ENCODE data around the gene RAN.

DNA sequence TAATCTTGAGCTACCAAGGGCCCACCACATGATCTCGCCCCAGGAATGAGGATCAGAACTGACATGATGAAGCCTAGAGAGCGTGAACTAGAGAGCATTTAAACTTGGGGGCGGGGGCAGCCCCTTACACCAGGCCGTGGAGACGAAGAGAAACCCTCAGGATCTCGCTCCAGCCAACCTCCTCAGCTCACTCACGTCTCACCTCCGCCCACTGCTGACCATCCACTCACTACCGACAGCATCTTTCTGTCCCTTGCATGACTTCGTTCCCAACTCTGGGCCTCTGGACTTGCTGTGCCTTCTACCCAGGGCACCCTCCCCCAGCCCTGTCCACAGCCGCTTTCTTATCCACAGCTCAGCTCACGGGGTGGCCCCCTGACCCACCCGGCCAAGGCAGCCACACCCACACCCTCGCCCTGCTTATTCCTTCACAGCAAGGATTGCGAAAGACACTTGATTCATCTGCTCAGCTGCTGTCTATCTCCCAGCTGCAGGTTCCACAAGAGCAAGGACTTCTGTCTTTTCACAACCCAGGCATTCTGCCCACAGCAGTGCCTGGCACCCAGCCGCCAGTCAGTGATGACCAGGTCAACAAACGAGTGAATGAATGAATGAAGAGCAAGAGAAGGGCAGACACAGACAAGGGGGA is 39.2 kb upstream of the RAN start:
- TF ChIP-seq POLR2A (IDR thresholded peaks at IDR 0.05): no peak
- TF ChIP-seq, protein P1, sequence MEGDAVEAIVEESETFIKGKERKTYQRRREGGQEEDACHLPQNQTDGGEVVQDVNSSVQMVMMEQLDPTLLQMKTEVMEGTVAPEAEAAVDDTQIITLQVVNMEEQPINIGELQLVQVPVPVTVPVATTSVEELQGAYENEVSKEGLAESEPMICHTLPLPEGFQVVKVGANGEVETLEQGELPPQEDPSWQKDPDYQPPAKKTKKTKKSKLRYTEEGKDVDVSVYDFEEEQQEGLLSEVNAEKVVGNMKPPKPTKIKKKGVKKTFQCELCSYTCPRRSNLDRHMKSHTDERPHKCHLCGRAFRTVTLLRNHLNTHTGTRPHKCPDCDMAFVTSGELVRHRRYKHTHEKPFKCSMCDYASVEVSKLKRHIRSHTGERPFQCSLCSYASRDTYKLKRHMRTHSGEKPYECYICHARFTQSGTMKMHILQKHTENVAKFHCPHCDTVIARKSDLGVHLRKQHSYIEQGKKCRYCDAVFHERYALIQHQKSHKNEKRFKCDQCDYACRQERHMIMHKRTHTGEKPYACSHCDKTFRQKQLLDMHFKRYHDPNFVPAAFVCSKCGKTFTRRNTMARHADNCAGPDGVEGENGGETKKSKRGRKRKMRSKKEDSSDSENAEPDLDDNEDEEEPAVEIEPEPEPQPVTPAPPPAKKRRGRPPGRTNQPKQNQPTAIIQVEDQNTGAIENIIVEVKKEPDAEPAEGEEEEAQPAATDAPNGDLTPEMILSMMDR (IDR thresholded peaks at IDR 0.05): no peak

All from testis (tissue), 2 donors.